Spleen (tissue), 11 donors: ENCODE results near the gene ARF1. TPM values are rescaled to one million over a fixed set of nuclear protein-coding genes. Genes with fewer than 3 reads are reported as not detected.

Experiments
- DNase-seq: peaks from one replicate; pipeline ENCODE4 v3.0.0-alpha.2; 2020
- H3K27ac ChIP-seq, 8 donors: fragments of 200-600 bp; sonication (generic) in 7 of 8; 1 replicate in 4 of 8; 2 replicates in 4 of 8; pipeline versions ENCODE4 v1.5.0 to v1.8.0; 2016 to 2021; ENCODE audit warnings: inconsistent platforms in 4 of 8, mild to moderate bottlenecking in 4 of 8, moderate library complexity in 1 of 8
- H3K27me3 ChIP-seq, 7 donors: fragments of 200-600 bp; sonication (generic) in 6 of 7; replicated peaks in 1 of 7; 1 replicate in 4 of 7; 2 replicates in 3 of 7; pipeline versions ENCODE4 v1.5.0 to v1.8.0; 2016 to 2021; ENCODE audit warnings: inconsistent platforms in 3 of 7, mild to moderate bottlenecking in 1 of 7
- H3K36me3 ChIP-seq, 6 donors: fragments of 200-600 bp; sonication (generic) in 5 of 6; 1 replicate in 4 of 6; 2 replicates in 2 of 6; pipeline versions ENCODE4 v1.5.0 to v1.8.0; 2016 to 2021; ENCODE audit warnings: inconsistent platforms in 2 of 6
- H3K4me1 ChIP-seq, 6 donors: fragments of 200-600 bp; sonication (generic) in 5 of 6; 1 replicate in 3 of 6; 2 replicates in 3 of 6; pipeline versions ENCODE4 v1.5.0 to v1.8.0; 2016 to 2021; ENCODE audit warnings: inconsistent platforms in 3 of 6
- H3K4me3 ChIP-seq, 8 donors: fragments of 200-600 bp; sonication (generic) in 7 of 8; 1 replicate in 4 of 8; 2 replicates in 4 of 8; pipeline versions ENCODE4 v1.5.0 to v1.8.0; 2016 to 2021; ENCODE audit warnings: inconsistent platforms in 4 of 8, mild to moderate bottlenecking in 4 of 8, moderate library complexity in 2 of 8
- H3K9me3 ChIP-seq, 8 donors: fragments of 200-600 bp; sonication (generic) in 7 of 8; 1 replicate in 4 of 8; 2 replicates in 4 of 8; pipeline versions ENCODE4 v1.5.0 to v1.8.0; 2016 to 2021; ENCODE audit warnings: inconsistent platforms in 4 of 8
- POLR2A ChIP-seq, 3 donors: fragments of 450-650 bp; IDR thresholded peaks; one replicate each; pipeline ENCODE4 v1.5.1; 2017; ENCODE audit warnings: antibody characterized with exemption in 3 of 3, mild to moderate bottlenecking in 1 of 3
- POLR2AphosphoS5 ChIP-seq, 3 donors: sonication (generic); formaldehyde crosslinking; IDR thresholded peaks; one replicate each; pipeline ENCODE4 v1.5.1; 2017; ENCODE audit warnings: antibody characterized with exemption in 3 of 3
- WGBS, 5 donors: extraction: QIAGEN DNeasy Blood & Tissue Kit in 3 of 5; methylation state at CpG; one replicate each; pipeline versions ENCODE4 v1.1.5 to v1.1.7; 2013 to 2018; 5-methylcytosine and 5-hydroxymethylcytosine counted together
- intact Hi-C: fragments of 100-400 bp; cut with DNase I; formaldehyde crosslinking; loops from one replicate; pipeline ENCODE4 v1.15.0; 2023; ENCODE audit warnings: low total_unique reads
- polyA plus RNA-seq, 3 donors: library from polyadenylated mRNA; stranded (reverse); fragments of 200-250 nt; gene quantifications; one replicate each; pipeline ENCODE4 v1.2.1, GENCODE V29; 2013
- total RNA-seq, 7 donors: library from RNA; depleted of rRNA in 3 of 7; stranded (reverse); fragments of >200 nt in 3 of 7; fragmentation: NEBNext Ultra II Directional in 4 of 7; extraction: Animal tissue kit (Norgen Biotek cat#: 25700) in 4 of 7; gene quantifications; one replicate each; pipeline versions ENCODE4 v1.1.0 to v1.2.1, GENCODE V29; 2016 to 2021
- TF ChIP-seq, protein P1 (sequence below), 11 experiments: fragments of 200-600 bp in 7 of 11; fragments of 450-650 bp in 4 of 11; sonication (generic) in 4 of 11; IDR thresholded peaks in 8 of 11; conservative IDR thresholded peaks in 3 of 11; 1 replicate in 7 of 11; 2 replicates in 4 of 11; pipeline versions ENCODE4 v1.4.0 to v1.8.0; 2016 to 2021; ENCODE audit warnings: antibody characterized with exemption in 11 of 11, inconsistent platforms in 4 of 11, mild to moderate bottlenecking in 1 of 11
- donor health status: healthy with polysubstance abuse.
- donor health status: DM: no; HTN: no; CAD: no; lungs with moderate emphysema.
- donor health status: DM: no; HTN: no; CAD: no.
- donor health status: Bipolar disorder and iron deficiency.
- donor health status: healthy.
- donor health status: DM: no; HTN: no; CAD: no.
- donor health status: DM: yes; HTN: yes; CAD: no.

ARF1 gene
- total and polyA plus RNA-seq, 10 donors: 150 to 387 (median 324) TPM

- Histone ChIP-seq H3K4me1 (peaks cover 0 to 25% (median 19%) of the 10 kb centered on the region in 6 donors), H3K27me3 (peaks cover 26 to 83% (median 63%) of the 10 kb centered on the region in 7 donors), H3K36me3 (no peaks in the 10 kb centered on the region), H3K4me3 (peak overlapping the region in 7 of 8 donors; percentile 16 to 63 (median 30)), H3K27ac (no peak overlapping the region), H3K9me3 (peaks cover 0 to 7% (median 0%) of the 10 kb centered on the region in 8 donors)
- intact Hi-C loops: no loop called here
- no peak for TF ChIP-seq POLR2A (IDR thresholded peaks at IDR 0.05)
- TF ChIP-seq, protein P1, sequence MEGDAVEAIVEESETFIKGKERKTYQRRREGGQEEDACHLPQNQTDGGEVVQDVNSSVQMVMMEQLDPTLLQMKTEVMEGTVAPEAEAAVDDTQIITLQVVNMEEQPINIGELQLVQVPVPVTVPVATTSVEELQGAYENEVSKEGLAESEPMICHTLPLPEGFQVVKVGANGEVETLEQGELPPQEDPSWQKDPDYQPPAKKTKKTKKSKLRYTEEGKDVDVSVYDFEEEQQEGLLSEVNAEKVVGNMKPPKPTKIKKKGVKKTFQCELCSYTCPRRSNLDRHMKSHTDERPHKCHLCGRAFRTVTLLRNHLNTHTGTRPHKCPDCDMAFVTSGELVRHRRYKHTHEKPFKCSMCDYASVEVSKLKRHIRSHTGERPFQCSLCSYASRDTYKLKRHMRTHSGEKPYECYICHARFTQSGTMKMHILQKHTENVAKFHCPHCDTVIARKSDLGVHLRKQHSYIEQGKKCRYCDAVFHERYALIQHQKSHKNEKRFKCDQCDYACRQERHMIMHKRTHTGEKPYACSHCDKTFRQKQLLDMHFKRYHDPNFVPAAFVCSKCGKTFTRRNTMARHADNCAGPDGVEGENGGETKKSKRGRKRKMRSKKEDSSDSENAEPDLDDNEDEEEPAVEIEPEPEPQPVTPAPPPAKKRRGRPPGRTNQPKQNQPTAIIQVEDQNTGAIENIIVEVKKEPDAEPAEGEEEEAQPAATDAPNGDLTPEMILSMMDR (IDR thresholded peaks at IDR 0.05 in 8 of 11, conservative IDR thresholded peaks at IDR 0.05 in 3 of 11): no peak
- TF ChIP-seq POLR2AphosphoS5 (IDR thresholded peaks at IDR 0.05): no peak
- peak; percentile 83 for DNase-seq
- 5 to 25% (median 11%) methylated on average over 11 to 66 of the region's 66 CpGs for WGBS, 5 donors
Measured at GRCh38 chr1:228058949-228059633, 23.4 kb upstream of the ARF1 start.

DNA sequence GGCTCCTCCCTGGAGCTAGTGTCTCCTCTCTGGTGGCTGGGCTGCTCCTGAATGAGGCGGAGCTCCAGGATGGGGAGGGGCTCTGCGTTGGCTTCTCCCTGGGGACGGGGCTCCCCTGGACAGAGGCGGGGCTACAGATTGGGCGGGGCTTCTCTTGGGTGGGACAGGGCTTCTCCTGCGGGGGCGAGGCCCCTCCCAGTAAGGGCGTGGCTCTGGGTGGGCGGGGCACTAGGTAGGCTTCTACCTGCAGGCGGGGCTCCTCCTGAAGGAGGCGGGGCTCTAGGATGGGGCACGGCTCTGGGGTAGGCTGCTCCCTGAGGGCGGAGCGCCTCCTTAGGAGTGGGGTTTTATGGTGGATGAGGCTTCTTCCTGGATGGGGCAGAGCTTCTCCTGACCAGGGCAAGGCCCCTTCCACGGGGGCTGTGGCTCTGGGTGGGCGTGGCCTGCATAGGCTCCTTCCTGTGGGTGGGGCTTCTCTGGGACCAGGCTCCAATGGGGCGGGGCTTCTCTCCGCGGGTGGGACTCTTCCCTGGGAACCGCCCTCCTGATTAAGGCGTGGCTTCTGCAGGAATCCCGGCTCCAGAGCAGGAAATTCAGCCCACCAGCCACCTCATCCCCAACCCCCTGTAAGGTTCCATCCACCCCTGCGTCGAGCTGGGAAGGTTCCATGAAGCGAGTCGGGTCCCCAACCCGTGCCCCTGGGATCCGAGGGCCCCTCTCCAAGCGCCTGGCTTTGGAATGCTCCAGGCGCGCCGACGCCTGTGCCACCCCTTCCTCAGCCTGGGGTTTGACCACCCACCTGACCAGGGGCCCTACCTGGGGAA is 22.7 kb upstream of the ARF1 start:
- Histone ChIP-seq H3K4me1 (peaks cover 0 to 25% (median 19%) of the 10 kb centered on the region in 6 donors), H3K4me3 (peak overlapping the region in 7 of 8 donors; percentile 16 to 63 (median 30)), H3K9me3 (no peaks in the 10 kb centered on the region), H3K36me3 (no peaks in the 10 kb centered on the region), H3K27me3 (peaks cover 26 to 86% (median 70%) of the 10 kb centered on the region in 7 donors), H3K27ac (no peak overlapping the region)
- TF ChIP-seq, protein P1 (IDR thresholded peaks at IDR 0.05 in 8 of 11, conservative IDR thresholded peaks at IDR 0.05 in 3 of 11): no peak
- TF ChIP-seq POLR2AphosphoS5 (IDR thresholded peaks at IDR 0.05): no peak
- TF ChIP-seq POLR2A (IDR thresholded peaks at IDR 0.05): no peak
- DNase-seq: peak; percentile 84
- WGBS, 5 donors: 6 to 16% (median 7%) methylated on average over 18 to 33 of the region's 33 CpGs
- intact Hi-C loops: no loop called here

GRCh38 chr1:228060458-228061190 is 21.9 kb upstream of the ARF1 start:
- H3K9me3 ChIP-seq: no peaks in the 10 kb centered on the region
- peaks cover 26 to 90% (median 77%) of the 10 kb centered on the region in 7 donors for H3K27me3 ChIP-seq
- no peaks in the 10 kb centered on the region for H3K36me3 ChIP-seq
- H3K27ac ChIP-seq: no peak overlapping the region
- WGBS, 5 donors: 10 to 19% (median 14%) methylated on average over 23 to 34 of the region's 34 CpGs
- intact Hi-C loops: no loop called here
- peaks cover 0 to 25% (median 19%) of the 10 kb centered on the region in 6 donors for H3K4me1 ChIP-seq
- DNase-seq: peak; percentile 63
- H3K4me3 ChIP-seq: peak overlapping the region in 5 of 8 donors; percentile 26 to 63 (median 32)
- TF ChIP-seq POLR2A (IDR thresholded peaks at IDR 0.05) (no peak), POLR2AphosphoS5 (IDR thresholded peaks at IDR 0.05) (no peak)
- TF ChIP-seq, protein P1 (IDR thresholded peaks at IDR 0.05 in 8 of 11, conservative IDR thresholded peaks at IDR 0.05 in 3 of 11): no peak
